IPS-15b (cell line): ENCODE data around the gene CRABP1.

Experiments used
- H3K27me3 ChIP-seq: one replicate; pipeline ENCODE4 v1.6.1; 2013; ENCODE audit warnings: low read length; ENCODE audit not compliant: control insufficient read depth, insufficient read depth
- H3K36me3 ChIP-seq: one replicate; pipeline ENCODE4 v1.6.1; 2013; ENCODE audit warnings: low read length; ENCODE audit not compliant: control insufficient read depth, insufficient read depth
- H3K4me1 ChIP-seq: one replicate; pipeline ENCODE4 v1.6.1; 2013; ENCODE audit warnings: mild to moderate bottlenecking, low read length; ENCODE audit not compliant: control insufficient read depth, insufficient read depth
- H3K4me3 ChIP-seq: one replicate; pipeline ENCODE4 v1.5.1; 2013; ENCODE audit warnings: low read depth, low read length
- H3K9ac ChIP-seq: one replicate; pipeline ENCODE4 v1.6.1; 2013; ENCODE audit warnings: low read depth, mild to moderate bottlenecking, low read length
- H3K9me3 ChIP-seq: one replicate; pipeline ENCODE4 v1.6.1; 2013; ENCODE audit warnings: mild to moderate bottlenecking, low read length; ENCODE audit not compliant: control insufficient read depth, insufficient read depth

Gene CRABP1

GRCh38 chr15:78358102-78358870 is 18.1 kb downstream of the CRABP1 start:
- Histone ChIP-seq H3K9me3 (no peaks in the 10 kb centered on the region), H3K9ac (no peak overlapping the region), H3K4me3 (no peak overlapping the region), H3K4me1 (no peaks in the 10 kb centered on the region), H3K27me3 (no peaks in the 10 kb centered on the region), H3K36me3 (no peaks in the 10 kb centered on the region)

- Histone ChIP-seq H3K9me3 (no peaks in the 10 kb centered on the region), H3K9ac (no peak overlapping the region), H3K4me3 (no peak overlapping the region), H3K4me1 (no peaks in the 10 kb centered on the region), H3K36me3 (no peaks in the 10 kb centered on the region), H3K27me3 (no peaks in the 10 kb centered on the region)
Observed at GRCh38 chr15:78359041-78359808, 19.1 kb downstream of the CRABP1 start.

- Histone ChIP-seq H3K36me3 (no peaks in the 10 kb centered on the region), H3K4me3 (no peak overlapping the region), H3K9ac (no peak overlapping the region), H3K9me3 (no peaks in the 10 kb centered on the region), H3K4me1 (no peaks in the 10 kb centered on the region), H3K27me3 (no peaks in the 10 kb centered on the region)
Observed at GRCh38 chr15:78360367-78360801, 20.2 kb downstream of the CRABP1 start.

- no peak overlapping the region for H3K4me3 ChIP-seq
- no peaks in the 10 kb centered on the region for H3K27me3 ChIP-seq
- no peak overlapping the region for H3K9ac ChIP-seq
- no peaks in the 10 kb centered on the region for H3K4me1 ChIP-seq
- H3K36me3 ChIP-seq, result no peaks in the 10 kb centered on the region
- H3K9me3 ChIP-seq, result no peaks in the 10 kb centered on the region
Observed at GRCh38 chr15:78360958-78361718, 21.0 kb downstream of the CRABP1 start.

- no peaks in the 10 kb centered on the region for H3K9me3 ChIP-seq
- no peaks in the 10 kb centered on the region for H3K36me3 ChIP-seq
- H3K4me1 ChIP-seq, result no peaks in the 10 kb centered on the region
- H3K9ac ChIP-seq, result no peak overlapping the region
- H3K4me3 ChIP-seq, result no peak overlapping the region
- H3K27me3 ChIP-seq, result no peaks in the 10 kb centered on the region
Observed at GRCh38 chr15:78361771-78362506, 21.8 kb downstream of the CRABP1 start.

GRCh38 chr15:78362716-78363380 is 22.7 kb downstream of the CRABP1 start:
- no peaks in the 10 kb centered on the region for H3K36me3 ChIP-seq
- H3K9ac ChIP-seq, result no peak overlapping the region
- H3K9me3 ChIP-seq, result no peaks in the 10 kb centered on the region
- no peaks in the 10 kb centered on the region for H3K27me3 ChIP-seq
- no peaks in the 10 kb centered on the region for H3K4me1 ChIP-seq
- no peak overlapping the region for H3K4me3 ChIP-seq

GRCh38 chr15:78363381-78363734 is 23.2 kb downstream of the CRABP1 start:
- no peaks in the 10 kb centered on the region for H3K36me3 ChIP-seq
- no peak overlapping the region for H3K4me3 ChIP-seq
- no peak overlapping the region for H3K9ac ChIP-seq
- no peaks in the 10 kb centered on the region for H3K27me3 ChIP-seq
- no peaks in the 10 kb centered on the region for H3K9me3 ChIP-seq
- H3K4me1 ChIP-seq, result no peaks in the 10 kb centered on the region

GRCh38 chr15:78364233-78364632 is 24.1 kb downstream of the CRABP1 start:
- Histone ChIP-seq H3K9me3 (no peaks in the 10 kb centered on the region), H3K36me3 (no peaks in the 10 kb centered on the region), H3K9ac (no peak overlapping the region), H3K4me3 (no peak overlapping the region), H3K27me3 (no peaks in the 10 kb centered on the region), H3K4me1 (no peaks in the 10 kb centered on the region)

- Histone ChIP-seq H3K36me3 (no peaks in the 10 kb centered on the region), H3K9me3 (no peaks in the 10 kb centered on the region), H3K27me3 (no peaks in the 10 kb centered on the region), H3K4me1 (no peaks in the 10 kb centered on the region), H3K9ac (no peak overlapping the region), H3K4me3 (no peak overlapping the region)
Observed at GRCh38 chr15:78365917-78366316, 25.8 kb downstream of the CRABP1 start.

GRCh38 chr15:78366342-78366741 is 26.2 kb downstream of the CRABP1 start:
- no peak overlapping the region for H3K4me3 ChIP-seq
- H3K4me1 ChIP-seq, result no peaks in the 10 kb centered on the region
- H3K9ac ChIP-seq, result no peak overlapping the region
- no peaks in the 10 kb centered on the region for H3K36me3 ChIP-seq
- H3K9me3 ChIP-seq, result no peaks in the 10 kb centered on the region
- no peaks in the 10 kb centered on the region for H3K27me3 ChIP-seq

GRCh38 chr15:78368651-78369050 is 28.5 kb downstream of the CRABP1 start:
- Histone ChIP-seq H3K4me1 (peaks cover 2% of the 10 kb centered on the region), H3K27me3 (no peaks in the 10 kb centered on the region), H3K9ac (no peak overlapping the region), H3K4me3 (no peak overlapping the region), H3K9me3 (no peaks in the 10 kb centered on the region), H3K36me3 (no peaks in the 10 kb centered on the region)
